Chondrocyte (in vitro differentiated cells): ENCODE results near the gene TMEM130. TPM values are rescaled to one million over a fixed set of nuclear protein-coding genes. Genes with fewer than 3 reads are reported as not detected.

Source experiments
- DNase-seq: peaks from one replicate; pipeline ENCODE4 v3.0.0; 2021; ENCODE audit warnings: mixed read lengths, low spot score
- H3K27ac Mint-ChIP-seq: one replicate; pipeline ENCODE4 v1.8.0; 2021; ENCODE audit warnings: mild to moderate bottlenecking, moderate library complexity, mixed read lengths; ENCODE audit not compliant: unreplicated experiment
- H3K27me3 Mint-ChIP-seq: 2 replicates; pipeline ENCODE4 v1.8.0; 2021; ENCODE audit warnings: low read depth, mixed read lengths
- H3K36me3 Mint-ChIP-seq: 2 replicates; pipeline ENCODE4 v1.8.0; 2021; ENCODE audit warnings: low read depth, mixed read lengths
- H3K4me1 Mint-ChIP-seq: 2 replicates; pipeline ENCODE4 v1.8.0; 2021; ENCODE audit warnings: low read depth, mild to moderate bottlenecking, mixed read lengths
- H3K4me3 Mint-ChIP-seq: one replicate; pipeline ENCODE4 v1.8.0; 2021; ENCODE audit warnings: mild to moderate bottlenecking, moderate library complexity, mixed read lengths; ENCODE audit not compliant: unreplicated experiment
- H3K9me3 Mint-ChIP-seq: 2 replicates; pipeline ENCODE4 v1.8.0; 2021; ENCODE audit warnings: low read depth, mixed read lengths
- CTCF ChIP-seq: fragments of 200-600 bp; sonication (generic); IDR thresholded peaks from 2 replicates; pipeline ENCODE4 v1.5.0; 2021; ENCODE audit warnings: antibody characterized with exemption, mild to moderate bottlenecking, moderate library complexity
- total RNA-seq: library from RNA; stranded (reverse); gene quantifications from 3 replicates; pipeline ENCODE4 v1.2.1, GENCODE V29; 2021

Gene TMEM130
- total RNA-seq, 1 donor from 2014 or later = 19.7 TPM

GRCh38 chr7:98866765-98867164 lies 3.0 kb downstream of the TMEM130 start:
- Mint-ChIP-seq H3K27ac (peak overlapping the region; percentile 89), H3K36me3 (no peaks in the 10 kb centered on the region), H3K27me3 (no peaks in the 10 kb centered on the region), H3K9me3 (no peaks in the 10 kb centered on the region), H3K4me3 (no peak overlapping the region), H3K4me1 (peaks cover 58% of the 10 kb centered on the region)
- no peak for TF ChIP-seq CTCF
- DNase-seq = no peak

- H3K4me1 Mint-ChIP-seq = peaks cover 58% of the 10 kb centered on the region
- no peaks in the 10 kb centered on the region for H3K9me3 Mint-ChIP-seq
- no peaks in the 10 kb centered on the region for H3K36me3 Mint-ChIP-seq
- no peak for TF ChIP-seq CTCF
- DNase-seq = peak; percentile 43
- H3K27ac Mint-ChIP-seq = peak overlapping the region; percentile 89
- no peak overlapping the region for H3K4me3 Mint-ChIP-seq
- no peaks in the 10 kb centered on the region for H3K27me3 Mint-ChIP-seq
Observed at GRCh38 chr7:98866351-98866750, 3.5 kb downstream of the TMEM130 start.

GRCh38 chr7:98864731-98865453 lies 4.9 kb downstream of the TMEM130 start:
- H3K27ac Mint-ChIP-seq = peak overlapping the region; percentile 90
- TF ChIP-seq CTCF = no peak
- H3K4me3 Mint-ChIP-seq = no peak overlapping the region
- peak; percentile 65 for DNase-seq
- peaks cover 2% of the 10 kb centered on the region for H3K36me3 Mint-ChIP-seq
- H3K27me3 Mint-ChIP-seq = no peaks in the 10 kb centered on the region
- H3K9me3 Mint-ChIP-seq = no peaks in the 10 kb centered on the region
- peaks cover 51% of the 10 kb centered on the region for H3K4me1 Mint-ChIP-seq

- no peak overlapping the region for H3K4me3 Mint-ChIP-seq
- H3K27me3 Mint-ChIP-seq = no peaks in the 10 kb centered on the region
- no peak for TF ChIP-seq CTCF
- peaks cover 3% of the 10 kb centered on the region for H3K36me3 Mint-ChIP-seq
- no peaks in the 10 kb centered on the region for H3K9me3 Mint-ChIP-seq
- peaks cover 47% of the 10 kb centered on the region for H3K4me1 Mint-ChIP-seq
- no peak overlapping the region for H3K27ac Mint-ChIP-seq
- no peak for DNase-seq
Observed at GRCh38 chr7:98863601-98864000, 6.2 kb downstream of the TMEM130 start.

- Mint-ChIP-seq H3K4me1 (peaks cover 41% of the 10 kb centered on the region), H3K27ac (no peak overlapping the region), H3K4me3 (no peak overlapping the region), H3K27me3 (no peaks in the 10 kb centered on the region), H3K9me3 (no peaks in the 10 kb centered on the region), H3K36me3 (peaks cover 3% of the 10 kb centered on the region)
- DNase-seq = no peak
- no peak for TF ChIP-seq CTCF
Observed at GRCh38 chr7:98862716-98863420, 6.9 kb downstream of the TMEM130 start.
